ENCODE results near the gene CHST8.

The CHST8 gene

DNA sequence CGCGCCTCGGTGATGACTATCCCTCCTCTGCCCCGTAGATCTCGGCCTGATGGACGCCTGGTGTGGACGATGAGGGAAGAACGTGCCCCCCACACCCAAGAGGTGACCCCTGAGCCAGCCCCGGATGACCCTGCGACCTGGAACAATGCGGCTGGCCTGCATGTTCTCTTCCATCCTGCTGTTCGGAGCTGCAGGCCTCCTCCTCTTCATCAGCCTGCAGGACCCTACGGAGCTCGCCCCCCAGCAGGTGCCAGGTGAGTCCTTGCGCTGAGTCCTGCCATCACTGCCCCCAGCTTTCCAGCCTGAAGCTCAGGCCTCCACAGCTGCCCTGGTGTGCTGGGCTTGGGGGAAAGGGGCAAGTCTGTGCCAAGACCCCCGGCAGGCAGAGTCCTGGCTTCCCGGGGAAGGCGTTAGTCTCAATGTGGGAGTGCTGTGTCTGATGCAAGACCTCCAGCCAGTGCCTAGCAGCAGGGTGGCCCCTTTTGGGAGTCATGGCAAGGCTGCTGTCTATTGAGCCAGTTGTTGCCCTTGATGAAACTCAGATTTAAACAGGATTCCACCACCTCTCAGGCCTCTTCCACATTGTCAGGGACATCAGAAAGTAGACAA is 67.5 kb downstream of the CHST8 start:
- no peak overlapping the region for H4K8ac ChIP-seq (ENCODE audit: low read depth, low read length)
- no peak overlapping the region for H3K27ac ChIP-seq (ENCODE audit: low read depth, low read length)
- no peak overlapping the region for H4K12ac ChIP-seq (ENCODE audit: low read depth, low read length)
- no peaks in the 10 kb centered on the region for H3K79me2 ChIP-seq (ENCODE audit: control insufficient read depth, insufficient read depth, low read length, poor library complexity)
- no peak overlapping the region for H2AFZ ChIP-seq (ENCODE audit: insufficient read depth, low read length, poor library complexity)
- H4K91ac ChIP-seq (ENCODE audit: low read depth, low read length), result no peak overlapping the region
- no peak overlapping the region for H3K4ac ChIP-seq (ENCODE audit: low read depth, low read length)
- no peak overlapping the region for H2BK120ac ChIP-seq (ENCODE audit: insufficient read depth, low read length, poor library complexity)
- no peak for DNase-seq
- H3K4me1 ChIP-seq (ENCODE audit: control insufficient read depth in 1 of 2, insufficient read depth in 2 of 2, low read length in 2 of 2), result peaks cover 3 to 4% of the 10 kb centered on the region in 2 experiments
- H3K36me3 ChIP-seq (ENCODE audit: control insufficient read depth in 1 of 2, insufficient read depth in 2 of 2, low read length in 2 of 2), result no peaks in the 10 kb centered on the region
- no CpG with 5 or more reads among the region's 18 CpGs for WGBS (ENCODE audit: extremely low coverage, insufficient coverage, insufficient read length)
- no peak overlapping the region for H3K23ac ChIP-seq (ENCODE audit: low read length)
- H3K9me3 ChIP-seq (ENCODE audit: insufficient read depth, low read depth, low read length), result no peaks in the 10 kb centered on the region
- no peak overlapping the region for H2AK5ac ChIP-seq (ENCODE audit: low read length)
- H3K9ac ChIP-seq (ENCODE audit: low read length), result no peak overlapping the region
- no peak overlapping the region for H3K18ac ChIP-seq (ENCODE audit: low read length)
- no peak overlapping the region for H2BK5ac ChIP-seq (ENCODE audit: low read depth, low read length, poor library complexity)
- no peaks in the 10 kb centered on the region for H3K79me1 ChIP-seq (ENCODE audit: low read length)
- H3K4me2 ChIP-seq (ENCODE audit: low read length), result no peak overlapping the region
- H3K14ac ChIP-seq (ENCODE audit: low read length), result no peak overlapping the region
- H3K27me3 ChIP-seq (ENCODE audit: insufficient read depth, low read length), result no peaks in the 10 kb centered on the region
- no peak overlapping the region for H3K4me3 ChIP-seq (ENCODE audit: low read depth, low read length)
- H2BK12ac ChIP-seq (ENCODE audit: low read length), result no peak overlapping the region

DNA sequence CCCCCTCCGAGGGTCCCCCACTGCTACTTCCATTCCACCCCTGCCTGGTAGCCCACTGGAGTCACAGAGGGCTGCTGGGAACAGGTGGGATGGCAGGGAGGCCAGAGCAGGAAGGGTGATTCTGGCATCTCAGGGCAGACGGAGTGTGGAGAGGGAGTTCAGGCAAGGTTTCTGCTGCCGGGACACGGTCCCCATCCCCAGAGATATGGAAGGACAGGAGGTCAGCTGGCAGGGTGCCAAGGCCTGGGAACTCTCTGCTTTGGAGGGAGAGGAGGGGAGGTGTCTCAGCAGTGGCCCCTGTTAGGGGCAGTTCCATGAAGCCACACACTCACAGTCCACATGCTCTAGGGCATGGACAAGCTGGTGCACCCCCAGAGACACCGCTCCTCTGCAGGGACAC is 68.1 kb downstream of the CHST8 start:
- no CpG with 5 or more reads among the region's 5 CpGs for WGBS (ENCODE audit: extremely low coverage, insufficient coverage, insufficient read length)
- H2AK5ac ChIP-seq (ENCODE audit: low read length), result no peak overlapping the region
- H4K12ac ChIP-seq (ENCODE audit: low read depth, low read length), result no peak overlapping the region
- H2BK120ac ChIP-seq (ENCODE audit: insufficient read depth, low read length, poor library complexity), result no peak overlapping the region
- no peaks in the 10 kb centered on the region for H3K79me2 ChIP-seq (ENCODE audit: control insufficient read depth, insufficient read depth, low read length, poor library complexity)
- H3K4ac ChIP-seq (ENCODE audit: low read depth, low read length), result no peak overlapping the region
- no peak overlapping the region for H3K9ac ChIP-seq (ENCODE audit: low read length)
- DNase-seq, result no peak
- no peak overlapping the region for H3K27ac ChIP-seq (ENCODE audit: low read depth, low read length)
- no peak overlapping the region for H2BK5ac ChIP-seq (ENCODE audit: low read depth, low read length, poor library complexity)
- H4K91ac ChIP-seq (ENCODE audit: low read depth, low read length), result no peak overlapping the region
- H3K4me3 ChIP-seq (ENCODE audit: low read depth, low read length), result no peak overlapping the region
- H2BK12ac ChIP-seq (ENCODE audit: low read length), result no peak overlapping the region
- no peaks in the 10 kb centered on the region for H3K27me3 ChIP-seq (ENCODE audit: insufficient read depth, low read length)
- H3K79me1 ChIP-seq (ENCODE audit: low read length), result no peaks in the 10 kb centered on the region
- H3K23ac ChIP-seq (ENCODE audit: low read length), result no peak overlapping the region
- H3K18ac ChIP-seq (ENCODE audit: low read length), result no peak overlapping the region
- H4K8ac ChIP-seq (ENCODE audit: low read depth, low read length), result no peak overlapping the region
- no peaks in the 10 kb centered on the region for H3K36me3 ChIP-seq (ENCODE audit: control insufficient read depth in 1 of 2, insufficient read depth in 2 of 2, low read length in 2 of 2)
- H3K4me1 ChIP-seq (ENCODE audit: control insufficient read depth in 1 of 2, insufficient read depth in 2 of 2, low read length in 2 of 2), result peaks cover 3 to 4% of the 10 kb centered on the region in 2 experiments
- no peak overlapping the region for H3K4me2 ChIP-seq (ENCODE audit: low read length)
- H3K14ac ChIP-seq (ENCODE audit: low read length), result no peak overlapping the region
- H3K9me3 ChIP-seq (ENCODE audit: insufficient read depth, low read depth, low read length), result no peaks in the 10 kb centered on the region
- no peak overlapping the region for H2AFZ ChIP-seq (ENCODE audit: insufficient read depth, low read length, poor library complexity)

DNA sequence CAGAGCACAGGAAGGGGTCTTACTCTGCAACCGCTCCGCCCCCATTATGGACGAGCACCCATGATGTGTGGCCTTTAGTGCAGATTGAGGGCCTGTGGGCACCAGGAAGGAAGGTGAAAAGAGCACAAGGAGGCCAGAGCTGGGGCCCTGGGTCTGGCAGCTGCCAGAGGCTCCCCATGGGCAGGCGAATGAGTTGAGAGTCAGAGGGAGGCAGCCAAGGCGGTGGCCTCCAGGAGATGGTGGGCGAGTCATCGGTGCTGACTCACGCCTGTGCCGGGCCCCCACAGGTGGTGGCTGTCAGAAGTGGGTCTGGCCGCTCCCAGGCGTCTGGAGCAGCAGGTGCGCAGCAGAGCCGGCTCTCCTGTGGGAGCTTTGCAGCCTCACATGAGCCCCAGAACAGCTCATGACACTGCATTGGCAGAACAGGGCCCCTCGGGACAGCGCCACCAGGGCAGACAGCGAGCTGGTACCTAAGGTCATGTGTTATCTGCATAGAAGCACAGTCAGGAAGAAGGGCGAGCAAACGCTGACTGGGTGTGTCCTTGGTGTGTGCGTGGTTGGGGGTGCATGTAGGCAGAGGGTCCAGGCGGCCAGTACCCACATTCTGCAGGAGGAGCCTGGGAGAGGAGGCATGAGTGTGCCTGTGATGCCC is 68.8 kb downstream of the CHST8 start:
- Histone ChIP-seq H4K91ac (ENCODE audit: low read depth, low read length) (no peak overlapping the region), H3K4me3 (ENCODE audit: low read depth, low read length) (no peak overlapping the region), H3K27ac (ENCODE audit: low read depth, low read length) (no peak overlapping the region), H4K8ac (ENCODE audit: low read depth, low read length) (no peak overlapping the region), H3K4ac (ENCODE audit: low read depth, low read length) (no peak overlapping the region), H2AK5ac (ENCODE audit: low read length) (no peak overlapping the region), H3K14ac (ENCODE audit: low read length) (no peak overlapping the region), H3K4me1 (ENCODE audit: control insufficient read depth in 1 of 2, insufficient read depth in 2 of 2, low read length in 2 of 2) (peaks cover 3 to 4% of the 10 kb centered on the region in 2 experiments), H3K4me2 (ENCODE audit: low read length) (no peak overlapping the region), H3K9me3 (ENCODE audit: insufficient read depth, low read depth, low read length) (no peaks in the 10 kb centered on the region), H3K9ac (ENCODE audit: low read length) (no peak overlapping the region), H2BK12ac (ENCODE audit: low read length) (no peak overlapping the region), H2BK120ac (ENCODE audit: insufficient read depth, low read length, poor library complexity) (no peak overlapping the region), H2AFZ (ENCODE audit: insufficient read depth, low read length, poor library complexity) (no peak overlapping the region), H3K27me3 (ENCODE audit: insufficient read depth, low read length) (no peaks in the 10 kb centered on the region), H3K79me2 (ENCODE audit: control insufficient read depth, insufficient read depth, low read length, poor library complexity) (no peaks in the 10 kb centered on the region), H3K79me1 (ENCODE audit: low read length) (no peaks in the 10 kb centered on the region), H3K18ac (ENCODE audit: low read length) (no peak overlapping the region), H4K12ac (ENCODE audit: low read depth, low read length) (no peak overlapping the region), H3K36me3 (ENCODE audit: control insufficient read depth in 1 of 2, insufficient read depth in 2 of 2, low read length in 2 of 2) (no peaks in the 10 kb centered on the region), H2BK5ac (ENCODE audit: low read depth, low read length, poor library complexity) (no peak overlapping the region), H3K23ac (ENCODE audit: low read length) (no peak overlapping the region)
- no CpG with 5 or more reads among the region's 20 CpGs for WGBS (ENCODE audit: extremely low coverage, insufficient coverage, insufficient read length)
- DNase-seq, result no peak

DNA sequence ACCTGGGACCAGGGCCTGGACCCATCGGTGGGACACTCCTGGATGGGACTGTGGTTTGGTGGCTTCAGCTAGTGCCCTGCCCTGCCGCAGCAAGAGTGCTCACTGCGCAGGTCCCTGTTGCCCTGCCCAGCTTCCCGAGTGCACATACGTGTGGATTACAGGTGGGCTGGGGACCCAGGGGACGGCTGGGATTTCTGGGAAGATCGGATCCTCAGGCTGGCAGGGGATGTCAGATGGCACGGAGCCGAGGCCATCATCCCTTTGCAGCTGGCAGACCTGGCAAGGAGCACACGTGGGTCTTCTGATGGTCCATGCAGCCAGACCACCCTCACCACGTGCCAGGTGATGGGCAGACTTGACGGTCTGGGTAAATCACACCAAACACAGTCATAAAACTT is 69.3 kb downstream of the CHST8 start:
- Histone ChIP-seq H3K4me2 (ENCODE audit: low read length) (no peak overlapping the region), H3K27ac (ENCODE audit: low read depth, low read length) (no peak overlapping the region), H3K9me3 (ENCODE audit: insufficient read depth, low read depth, low read length) (no peaks in the 10 kb centered on the region), H2AK5ac (ENCODE audit: low read length) (no peak overlapping the region), H3K14ac (ENCODE audit: low read length) (no peak overlapping the region), H3K79me1 (ENCODE audit: low read length) (no peaks in the 10 kb centered on the region), H2AFZ (ENCODE audit: insufficient read depth, low read length, poor library complexity) (no peak overlapping the region), H4K8ac (ENCODE audit: low read depth, low read length) (no peak overlapping the region), H3K36me3 (ENCODE audit: control insufficient read depth in 1 of 2, insufficient read depth in 2 of 2, low read length in 2 of 2) (no peaks in the 10 kb centered on the region), H4K12ac (ENCODE audit: low read depth, low read length) (no peak overlapping the region), H3K4me1 (ENCODE audit: control insufficient read depth in 1 of 2, insufficient read depth in 2 of 2, low read length in 2 of 2) (peaks cover 3 to 4% of the 10 kb centered on the region in 2 experiments), H3K79me2 (ENCODE audit: control insufficient read depth, insufficient read depth, low read length, poor library complexity) (no peaks in the 10 kb centered on the region), H3K23ac (ENCODE audit: low read length) (no peak overlapping the region), H2BK120ac (ENCODE audit: insufficient read depth, low read length, poor library complexity) (no peak overlapping the region), H3K4me3 (ENCODE audit: low read depth, low read length) (no peak overlapping the region), H2BK12ac (ENCODE audit: low read length) (no peak overlapping the region), H3K18ac (ENCODE audit: low read length) (no peak overlapping the region), H3K27me3 (ENCODE audit: insufficient read depth, low read length) (no peaks in the 10 kb centered on the region), H2BK5ac (ENCODE audit: low read depth, low read length, poor library complexity) (no peak overlapping the region), H4K91ac (ENCODE audit: low read depth, low read length) (no peak overlapping the region), H3K4ac (ENCODE audit: low read depth, low read length) (no peak overlapping the region), H3K9ac (ENCODE audit: low read length) (no peak overlapping the region)
- WGBS (ENCODE audit: extremely low coverage, insufficient coverage, insufficient read length), result no CpG with 5 or more reads among the region's 12 CpGs
- DNase-seq, result no peak

Measured in trophoblast cell (in vitro differentiated cells and primary cell).